ENCODE results near the gene SPATA2L. TPM values are rescaled to one million over a fixed set of nuclear protein-coding genes. Genes with fewer than 3 reads are reported as not detected.
"Not testable (repeated sequence)": the region's sequence is repeated elsewhere in the genome, so short reads cannot be mapped to it uniquely, and the experiment has no call there.

SPATA2L gene
- polyA plus RNA-seq, 4 donors, result 5.3 to 9.8 (median 8.2) TPM

DNA sequence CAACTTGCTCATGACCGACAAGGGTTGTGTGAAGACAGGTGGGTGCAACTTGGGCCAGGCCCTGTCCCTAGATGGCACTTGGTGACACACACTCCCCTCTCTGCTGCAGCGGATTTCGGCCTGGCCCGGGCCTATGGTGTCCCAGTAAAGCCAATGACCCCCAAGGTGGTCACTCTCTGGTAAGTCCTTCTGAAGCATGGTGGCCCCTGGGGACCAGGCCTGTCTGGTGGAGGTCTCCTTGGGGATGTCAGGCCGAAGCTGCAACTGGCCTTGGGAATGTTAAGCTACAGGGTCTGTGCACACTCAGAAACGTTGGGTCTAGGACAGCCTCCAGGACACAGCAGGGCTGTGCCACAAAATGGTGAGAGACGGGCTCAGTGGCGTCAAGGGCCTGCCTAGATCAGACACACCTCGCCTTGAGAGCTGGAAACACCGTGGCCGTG, 8.2 kb downstream of the SPATA2L start:
- no peak for DNase-seq (ENCODE audit: low read depth in 4 of 4, low spot score in 2 of 4)

- DNase-seq (ENCODE audit: low read depth in 4 of 4, low spot score in 2 of 4), result no peak
Observed at GRCh38 chr16:89691986-89692569, 9.4 kb downstream of the SPATA2L start.

- no peak for DNase-seq (ENCODE audit: low read depth in 4 of 4, low spot score in 2 of 4)
Observed at GRCh38 chr16:89691231-89691985, 10.1 kb downstream of the SPATA2L start.

GRCh38 chr16:89690392-89690901, 11.1 kb downstream of the SPATA2L start:
- no peak for DNase-seq (ENCODE audit: low read depth in 4 of 4, low spot score in 2 of 4)

DNA sequence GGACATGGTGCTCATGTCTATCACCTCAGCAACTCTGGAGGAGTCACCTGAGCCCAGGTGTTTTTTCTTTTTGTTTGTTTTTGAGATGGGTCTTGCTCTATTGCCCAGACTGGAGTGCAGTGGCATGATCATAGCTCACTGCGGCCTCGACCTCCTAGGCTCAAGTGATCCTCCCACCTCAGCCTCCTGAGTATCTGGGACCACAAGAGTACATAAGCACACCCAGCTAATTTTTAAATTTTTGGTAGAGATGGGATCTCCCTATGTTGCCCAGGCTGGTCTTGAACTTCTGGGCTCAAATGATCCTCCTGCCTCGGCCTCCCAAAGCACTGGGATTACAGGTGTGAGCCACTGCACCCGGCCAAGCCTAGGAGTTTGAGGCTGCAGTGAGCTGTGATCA, 11.9 kb downstream of the SPATA2L start:
- not testable (repeated sequence) for DNase-seq (ENCODE audit: low read depth in 4 of 4, low spot score in 2 of 4)

- DNase-seq (ENCODE audit: low read depth in 4 of 4, low spot score in 2 of 4), result no peak
Observed at GRCh38 chr16:89689142-89689541, 12.4 kb downstream of the SPATA2L start.

GRCh38 chr16:89688395-89688794, 13.1 kb downstream of the SPATA2L start:
- DNase-seq (ENCODE audit: low read depth in 4 of 4, low spot score in 2 of 4), result no peak

DNA sequence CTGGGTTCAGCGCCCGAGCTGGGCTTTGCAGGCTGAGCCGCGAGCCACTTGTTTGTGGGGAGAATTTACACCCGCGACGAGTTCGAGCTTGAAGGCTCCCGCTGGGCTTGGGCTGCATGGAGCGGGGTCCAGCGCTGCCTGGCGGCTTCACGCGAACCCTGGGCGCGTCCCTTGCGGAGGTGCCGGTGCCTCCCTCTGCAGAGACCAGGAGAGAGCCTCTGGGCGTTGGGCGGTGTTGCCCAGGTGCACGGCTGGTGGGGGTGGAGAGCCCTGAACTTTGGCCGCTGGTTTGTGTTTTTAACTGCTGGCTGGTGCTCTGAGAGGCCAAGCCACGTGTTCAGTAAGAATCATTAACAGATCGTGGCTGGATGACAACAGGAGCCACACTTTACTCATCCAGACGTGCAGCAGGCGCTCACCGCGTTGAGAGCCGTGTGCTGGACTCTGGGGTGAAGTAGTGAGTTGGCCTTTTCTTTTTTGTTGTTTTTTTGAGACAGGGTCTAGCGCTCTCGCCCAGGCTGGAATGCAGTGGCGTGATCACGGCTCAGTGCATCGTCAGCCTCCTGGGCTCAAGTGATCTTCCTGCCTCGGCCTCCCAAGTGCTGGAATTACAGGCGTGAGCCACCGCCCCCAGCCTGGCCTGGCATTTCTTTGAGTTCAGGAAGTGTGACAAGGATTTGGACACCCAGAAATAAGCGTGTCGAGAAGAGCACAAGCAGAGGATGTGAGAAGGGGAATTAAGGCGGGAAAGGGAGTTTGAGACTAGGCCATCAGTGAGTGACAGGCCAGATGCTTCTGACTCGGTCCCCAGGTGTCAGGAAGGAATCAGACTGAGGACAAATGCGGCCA, 14.2 kb downstream of the SPATA2L start:
- DNase-seq (ENCODE audit: low read depth in 4 of 4, low spot score in 2 of 4), result peak in 1 of 4 donors; percentile 38

- DNase-seq (ENCODE audit: low read depth in 4 of 4, low spot score in 2 of 4), result peak; percentile 79 to 83 (median 80)
Observed at GRCh38 chr16:89686520-89687091, 14.9 kb downstream of the SPATA2L start, which contains the start of gene CDK10. TSS of gene CDK10 (plus strand) at chr16:89686689. CDS start at chr16:89686711, 22 bp downstream.

GRCh38 chr16:89685916-89686315, 15.6 kb downstream of the SPATA2L start:
- DNase-seq (ENCODE audit: low read depth in 4 of 4, low spot score in 2 of 4), result no peak

DNA sequence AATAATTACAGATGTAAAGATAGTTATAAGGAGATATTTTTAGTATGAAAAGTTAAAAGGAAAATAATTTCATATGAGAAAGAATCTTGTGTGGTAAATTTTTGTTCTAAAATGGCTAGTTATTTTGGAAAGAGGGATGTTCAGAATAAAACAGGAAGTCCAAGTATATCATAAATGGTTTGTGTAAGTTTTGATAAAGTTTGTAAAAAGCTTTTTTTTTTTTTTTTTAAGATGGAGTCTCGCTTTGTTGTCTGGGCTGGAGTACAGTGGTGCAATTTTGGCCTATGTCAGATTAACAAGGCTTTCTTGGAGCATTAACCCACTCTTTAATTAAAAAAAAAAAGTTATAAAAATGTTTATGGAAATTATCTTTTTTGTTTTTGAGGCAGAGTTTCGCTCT, 23.2 kb downstream of the SPATA2L start:
- no peak for DNase-seq (ENCODE audit: low read depth in 4 of 4, low spot score in 2 of 4)

DNA sequence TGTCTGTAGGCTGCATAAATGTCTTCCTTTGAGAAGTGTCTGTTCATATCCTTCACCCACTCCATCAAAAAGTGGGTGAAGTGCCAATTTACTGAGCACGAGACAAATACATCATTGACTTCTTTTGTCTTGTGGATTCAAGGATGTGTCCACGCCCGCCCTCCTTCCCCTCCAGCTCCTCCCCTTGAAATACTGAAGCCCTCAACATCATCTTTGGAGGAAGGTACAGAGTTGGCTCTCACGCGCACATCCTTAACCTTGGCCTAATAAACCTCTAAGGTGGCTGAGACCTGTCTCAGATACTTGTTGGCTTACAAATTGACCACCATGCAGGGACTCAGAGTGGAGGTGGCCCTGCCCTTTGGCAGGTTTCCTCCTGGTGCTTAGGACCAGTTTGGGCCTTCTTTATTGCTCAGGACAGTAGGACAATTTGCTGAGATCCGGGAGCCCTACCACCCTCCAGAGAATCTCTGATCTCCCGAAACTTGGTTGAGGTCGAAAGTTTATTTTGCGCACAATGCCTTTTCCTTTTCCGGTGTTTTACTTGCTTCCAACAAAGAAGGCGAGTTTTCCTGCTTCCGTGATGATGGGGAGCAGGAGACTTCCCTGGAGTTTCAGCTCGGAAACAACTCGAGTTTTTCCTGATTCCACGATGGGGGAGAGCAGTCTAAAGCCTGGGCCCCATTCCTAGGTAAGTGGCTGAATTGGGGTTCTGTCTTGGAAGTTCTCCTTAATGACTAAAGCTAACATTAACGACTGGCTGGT, 29.1 kb downstream of the SPATA2L start:
- DNase-seq (ENCODE audit: low read depth in 4 of 4, low spot score in 2 of 4), result no peak

- DNase-seq (ENCODE audit: low read depth in 4 of 4, low spot score in 2 of 4), result not testable (repeated sequence)
Observed at GRCh38 chr16:89671565-89671964, 29.9 kb downstream of the SPATA2L start.

DNA sequence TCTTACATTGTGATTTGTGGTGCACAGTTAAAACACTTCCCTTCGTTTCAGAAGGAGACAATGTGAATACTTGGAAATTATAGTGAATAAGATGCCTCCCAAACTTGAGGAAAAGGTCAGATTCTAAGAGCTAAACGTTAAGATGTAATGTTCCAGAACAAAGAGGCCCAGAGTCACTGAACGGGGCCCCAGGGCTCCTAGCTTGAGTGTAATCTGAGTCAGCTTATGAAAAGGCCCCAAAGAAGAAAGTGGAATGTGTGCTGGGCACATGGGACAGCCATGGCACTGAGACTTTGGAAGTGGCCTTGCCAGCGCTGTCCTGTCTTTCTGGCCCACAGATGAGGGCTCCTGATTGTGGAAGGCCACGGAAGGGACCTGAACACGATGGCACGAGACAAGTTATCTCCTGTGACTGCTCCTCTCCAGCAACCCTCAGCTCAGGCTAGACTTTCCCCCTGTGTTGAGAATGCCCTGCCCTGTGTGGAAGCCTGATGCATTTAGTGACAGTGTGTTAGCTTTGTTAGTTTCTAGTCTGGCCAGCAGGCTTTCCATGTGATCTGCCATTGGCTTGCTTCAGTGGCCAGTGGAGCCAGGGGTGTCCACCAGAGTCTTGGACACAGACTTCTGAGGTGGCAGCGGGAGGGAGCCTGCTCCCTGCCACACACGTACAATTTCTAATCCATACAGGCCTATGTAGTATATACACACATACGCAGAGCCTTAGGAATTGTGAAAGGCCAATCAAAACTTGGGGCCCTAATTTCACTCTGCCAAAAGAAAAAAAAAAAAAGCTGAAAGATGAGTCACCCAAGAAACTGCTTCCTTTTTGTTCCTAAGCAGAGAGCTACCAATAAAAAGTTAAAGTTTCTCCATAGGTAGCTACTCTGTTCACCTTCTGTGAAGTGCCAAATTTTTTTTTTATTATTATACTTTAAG, 30.7 kb downstream of the SPATA2L start:
- DNase-seq (ENCODE audit: low read depth in 4 of 4, low spot score in 2 of 4), result no peak

DNA sequence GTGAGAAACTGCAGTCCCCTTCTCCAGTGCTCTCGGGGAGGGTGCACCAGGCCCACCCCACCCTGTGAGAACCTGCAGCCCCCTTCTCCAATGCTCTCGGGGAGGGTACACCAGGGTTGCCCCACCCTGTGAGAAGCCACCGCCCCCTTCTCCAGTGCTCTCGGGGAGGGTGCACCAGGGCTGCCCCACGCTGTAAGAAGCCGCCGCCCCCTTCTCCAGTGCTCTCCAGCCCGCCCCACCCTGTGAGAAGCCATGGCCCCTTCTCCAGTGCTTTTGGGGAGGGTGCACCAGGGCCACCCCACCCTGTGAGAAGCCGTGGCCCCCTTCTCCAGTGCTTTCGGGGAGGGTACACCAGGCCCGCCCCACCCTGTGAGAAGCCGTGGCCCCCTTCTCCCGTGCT, 31.8 kb downstream of the SPATA2L start:
- no peak for DNase-seq (ENCODE audit: low read depth in 4 of 4, low spot score in 2 of 4)

DNA sequence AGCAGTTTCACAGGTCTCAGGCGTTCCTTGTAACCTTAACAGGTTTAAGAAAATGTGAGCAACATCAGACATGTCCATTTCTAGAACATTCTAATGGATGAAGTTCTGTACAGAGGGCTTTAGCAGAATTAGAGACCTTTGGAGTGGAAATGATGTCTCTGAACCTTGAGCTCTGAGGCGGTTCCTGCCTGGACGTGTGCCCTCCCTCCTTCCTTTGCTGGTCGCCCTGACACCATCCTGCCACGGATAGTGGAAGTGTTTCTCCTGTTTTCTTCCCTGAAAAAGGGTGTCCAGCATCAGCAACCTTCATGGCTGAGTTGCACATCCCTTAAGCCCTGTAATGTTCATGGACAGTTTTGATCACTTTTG, 32.7 kb downstream of the SPATA2L start:
- no peak for DNase-seq (ENCODE audit: low read depth in 4 of 4, low spot score in 2 of 4)

DNA sequence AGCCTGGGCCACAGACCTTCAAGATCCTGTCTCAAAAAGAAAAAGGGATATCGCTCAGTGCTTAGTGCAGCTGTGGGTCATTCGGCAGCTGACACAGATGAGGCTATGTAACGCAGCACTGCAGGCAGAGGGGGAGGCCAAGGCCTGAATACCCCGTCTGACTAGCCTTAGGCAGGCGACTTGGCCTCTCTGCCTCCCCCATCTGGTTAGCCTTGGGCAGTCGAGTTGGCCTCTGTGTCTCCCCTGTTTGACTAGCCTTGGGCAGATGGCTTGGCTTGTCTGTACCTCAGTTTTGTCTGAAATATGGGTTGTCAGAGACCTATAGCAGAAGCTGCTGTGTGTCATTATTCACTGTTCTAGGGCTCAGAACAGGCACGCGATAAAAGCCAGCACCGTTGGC, 33.9 kb downstream of the SPATA2L start:
- no peak for DNase-seq (ENCODE audit: low read depth in 4 of 4, low spot score in 2 of 4)

DNA sequence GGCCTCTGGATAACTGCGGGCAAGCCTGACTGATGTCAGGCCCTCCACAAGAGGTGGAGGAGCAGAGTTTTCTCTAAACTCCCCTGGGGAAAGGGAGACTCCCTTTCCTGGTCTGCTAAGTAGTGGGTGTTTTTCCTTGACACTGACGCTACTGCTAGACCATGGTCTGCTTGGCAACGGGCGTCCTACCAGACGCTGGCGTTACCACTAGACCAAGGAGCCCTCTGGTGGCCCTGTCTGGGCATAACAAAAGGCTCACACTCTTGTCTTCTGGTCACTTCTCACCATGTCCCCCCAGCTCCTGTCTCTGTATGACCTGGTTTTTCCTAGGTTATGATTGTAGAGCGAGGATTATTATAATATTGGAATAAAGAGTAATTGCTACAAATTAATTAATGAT, 34.5 kb downstream of the SPATA2L start:
- not testable (repeated sequence) for DNase-seq (ENCODE audit: low read depth in 4 of 4, low spot score in 2 of 4)

DNA sequence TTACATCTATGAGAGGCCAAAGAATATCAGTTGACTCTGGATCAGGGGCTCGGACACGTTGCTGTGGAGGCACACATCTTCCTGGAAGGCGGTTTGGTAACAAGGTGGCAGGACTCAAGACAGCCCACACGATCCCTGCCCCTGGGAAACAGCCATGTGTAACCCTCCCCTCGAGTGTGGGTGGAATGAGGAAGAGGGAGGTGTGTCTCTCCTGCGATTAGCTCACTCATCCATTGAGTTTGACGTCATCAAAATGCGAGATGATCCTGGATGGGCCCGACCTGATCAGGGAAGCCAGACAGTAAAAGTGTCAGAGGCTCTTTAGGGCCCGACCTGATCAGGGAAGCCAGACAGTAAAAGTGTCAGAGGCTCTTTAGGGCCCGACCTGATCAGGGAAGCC, 37.3 kb downstream of the SPATA2L start:
- DNase-seq (ENCODE audit: low read depth in 4 of 4, low spot score in 2 of 4), result not testable (repeated sequence)
